Measurements from ENCODE around the gene CELSR2. TPM values are rescaled to one million over a fixed set of nuclear protein-coding genes. Genes with fewer than 3 reads are reported as not detected.

Gene CELSR2
- total and polyA plus RNA-seq, 2 experiments from 2014 or later, result 11.2 to 35.1 TPM

- Histone ChIP-seq H3K4me1 (ENCODE audit: insufficient read depth) (no peaks in the 10 kb centered on the region; the same call in 1 of the 2 replicates), H3K4me2 (no peak overlapping the region), H2AFZ (no peak overlapping the region), H3K4me3 (no peak overlapping the region), H3K9me2 (ENCODE audit: insufficient read depth) (no peaks in the 10 kb centered on the region), H3K79me2 (replicated peaks; ENCODE audit: insufficient read depth) (no peaks in the 10 kb centered on the region), H3K27ac (ENCODE audit: low read depth) (no peak overlapping the region), H4K20me1 (replicated peaks; ENCODE audit: insufficient read depth) (no peaks in the 10 kb centered on the region), H3K36me3 (ENCODE audit: insufficient read depth) (no peaks in the 10 kb centered on the region; the same call in 1 of the 2 replicates), H3F3A (replicated peaks; ENCODE audit: low read depth) (0 out of 2 replicates have a peak, but pooled peaks cover 5% of the 10 kb centered on the region), H3K27me3 (ENCODE audit: insufficient read depth) (no peaks in the 10 kb centered on the region)
- Mint-ChIP-seq H3K27me3 (ENCODE audit: insufficient read depth, low read depth, poor library complexity) (peaks cover 10% of the 10 kb centered on the region), H3K9me3 (no peaks in the 10 kb centered on the region; the same call in 1 of the 3 replicates), H3K4me3 (no peak overlapping the region), H3K36me3 (ENCODE audit: low read depth) (peaks cover 5% of the 10 kb centered on the region; the same call in 2 of the 3 replicates), H3K27ac (no peak overlapping the region), H3K4me1 (peaks cover 19% of the 10 kb centered on the region)
- TF ChIP-seq CTCF (conservative IDR thresholded peaks at IDR 0.05; ENCODE audit: low read depth in 2 of 2) (no peak), EZH2phosphoT487 (IDR thresholded peaks at IDR 0.05; ENCODE audit: unreplicated experiment) (no peak), REST (IDR thresholded peaks at IDR 0.05; ENCODE audit: unreplicated experiment) (no peak), POLR2AphosphoS5 (IDR thresholded peaks at IDR 0.05; ENCODE audit: low read depth) (no peak), EZH2 (IDR thresholded peaks at IDR 0.05; ENCODE audit: low read depth, unreplicated experiment) (no peak), CREB1 (CRISPR knock-in tag; IDR thresholded peaks at IDR 0.05; ENCODE audit: low read depth) (no peak), ZNF114 (CRISPR knock-in tag; IDR thresholded peaks at IDR 0.05) (no peak), JUNB (IDR thresholded peaks at IDR 0.05; ENCODE audit: unreplicated experiment) (no peak), ZNF331 (CRISPR knock-in tag; IDR thresholded peaks at IDR 0.05; ENCODE audit: low read depth) (no peak), NANOG (IDR thresholded peaks at IDR 0.05; ENCODE audit: borderline replicate concordance) (no peak), ETS1 (IDR thresholded peaks at IDR 0.05) (no peak), ZNF462 (CRISPR knock-in tag; IDR thresholded peaks at IDR 0.05) (no peak), STAT1 (IDR thresholded peaks at IDR 0.05; ENCODE audit: unreplicated experiment) (no peak)
- no peak for DNase-seq (ENCODE audit: low spot score)
- peak; percentile 66 for ATAC-seq
Measured at GRCh38 chr1:109263234-109263596, 13.9 kb downstream of the CELSR2 start.
